Sigmoid colon (tissue), 7 donors: ENCODE results near the gene GLB1L3. TPM values are rescaled to one million over a fixed set of nuclear protein-coding genes. Genes with fewer than 3 reads are reported as not detected.
"Not testable (repeated sequence)": the region's sequence is repeated elsewhere in the genome, so short reads cannot be mapped to it uniquely, and the experiment has no call there.

Experiments
- DNase-seq: peaks from one replicate; pipeline ENCODE4 v3.0.0-alpha.2; 2019
- H3K27ac ChIP-seq, 4 donors: fragments of 200-600 bp; sonication (generic); one replicate each; pipeline ENCODE4 v1.5.1; 2016 to 2019; ENCODE audit warnings: mild to moderate bottlenecking in 1 of 4
- H3K27me3 ChIP-seq, 3 donors: fragments of 200-600 bp; sonication (generic); one replicate each; pipeline ENCODE4 v1.5.1; 2019; ENCODE audit warnings: mild to moderate bottlenecking in 1 of 3
- H3K36me3 ChIP-seq, 4 donors: fragments of 200-600 bp; sonication (generic); one replicate each; pipeline ENCODE4 v1.5.1; 2016 to 2019
- H3K4me1 ChIP-seq, 4 donors: fragments of 200-600 bp; sonication (generic); one replicate each; pipeline ENCODE4 v1.5.1; 2017 to 2019
- H3K4me3 ChIP-seq, 4 donors: fragments of 200-600 bp; sonication (generic); one replicate each; pipeline ENCODE4 v1.5.1; 2017 to 2019; ENCODE audit warnings: mild to moderate bottlenecking in 2 of 4, moderate library complexity in 1 of 4
- H3K9me3 ChIP-seq, 4 donors: fragments of 200-600 bp in 3 of 4; sonication (generic) in 3 of 4; one replicate each; pipeline versions ENCODE4 v1.5.1 to v1.6.1; 2013 to 2019
- CTCF ChIP-seq, 4 experiments: fragments of 450-650 bp in 3 of 4; fragments of 200-600 bp in 1 of 4; IDR thresholded peaks; one replicate each; pipeline ENCODE4 v1.5.1; 2016 to 2019; ENCODE audit warnings: antibody characterized with exemption in 4 of 4, mild to moderate bottlenecking in 3 of 4, moderate library complexity in 2 of 4
- EP300 ChIP-seq, 4 donors: sonication (generic); formaldehyde crosslinking; IDR thresholded peaks; one replicate each; pipeline ENCODE4 v1.6.1; 2017; ENCODE audit warnings: antibody characterized with exemption in 4 of 4
- POLR2A ChIP-seq, 2 donors: fragments of 450-650 bp; IDR thresholded peaks; one replicate each; pipeline ENCODE4 v1.6.1; 2016; ENCODE audit warnings: antibody characterized with exemption in 2 of 2, mild to moderate bottlenecking in 2 of 2, moderate library complexity in 2 of 2
- POLR2AphosphoS5 ChIP-seq, 4 donors: sonication (generic); formaldehyde crosslinking; IDR thresholded peaks; one replicate each; pipeline ENCODE4 v1.6.1; 2017; ENCODE audit warnings: antibody characterized with exemption in 4 of 4
- WGBS, 2 donors: extraction: QIAGEN DNeasy Blood & Tissue Kit; methylation state at CpG; one replicate each; pipeline ENCODE4 v1.1.7; 2013; 5-methylcytosine and 5-hydroxymethylcytosine counted together
- intact Hi-C: fragments of 100-400 bp; cut with DNase I; formaldehyde crosslinking; loops from one replicate; pipeline ENCODE4 v1.15.1; 2023
- polyA plus RNA-seq, 3 donors: library from polyadenylated mRNA; stranded (reverse); fragments of 200-250 nt; gene quantifications; one replicate each; pipeline ENCODE4 v1.2.3, GENCODE V29; 2013
- total RNA-seq, 4 donors: library from RNA; depleted of rRNA; stranded (reverse); fragments of >200 nt; gene quantifications; one replicate each; pipeline ENCODE4 v1.1.0, GENCODE V29; 2016
- donor health status: healthy with polysubstance abuse.
- donor health status: Bipolar disorder and iron deficiency.
- donor health status: healthy.

GLB1L3 gene
- total and polyA plus RNA-seq, 7 donors: 0.25 to 8.9 (median 1.1) TPM; not detected in 2

DNA sequence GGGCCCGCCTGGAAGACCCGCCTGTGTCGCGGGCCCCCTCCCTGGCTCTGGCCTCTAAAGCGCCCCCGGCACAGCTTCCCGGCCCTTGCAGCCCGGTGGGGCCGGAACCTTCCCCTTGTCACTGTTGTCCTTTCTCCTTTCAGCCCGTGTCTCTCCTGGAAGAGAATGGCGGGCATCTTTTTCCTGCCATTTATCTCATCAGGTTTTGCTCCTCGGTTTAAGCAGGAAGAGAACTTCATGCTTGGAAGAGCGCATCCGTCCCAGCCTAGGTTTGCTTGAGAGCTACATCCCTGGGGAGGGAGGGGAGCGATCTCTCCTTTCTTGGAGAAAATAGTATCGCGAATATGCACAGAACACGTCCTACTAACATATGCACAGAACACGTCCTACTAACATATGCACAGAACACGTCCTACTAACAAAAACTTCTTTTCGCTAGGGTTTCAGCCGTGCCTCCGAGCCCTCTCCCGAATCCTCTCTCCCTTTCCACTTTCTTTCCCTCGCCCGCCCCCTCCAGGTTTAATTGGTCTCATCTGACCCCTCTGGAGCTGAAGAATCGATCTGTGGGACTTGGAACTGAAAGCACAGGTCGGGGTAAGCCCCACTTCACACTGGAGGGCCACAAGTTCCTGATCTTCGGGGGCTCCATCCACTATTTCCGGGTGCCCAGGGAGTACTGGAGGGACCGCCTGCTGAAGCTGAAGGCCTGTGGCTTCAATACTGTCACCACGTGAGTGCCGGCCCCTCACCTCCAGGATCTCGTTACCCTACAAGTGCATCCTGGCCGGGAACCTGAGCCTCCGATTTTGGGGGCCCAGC, 1.2 kb downstream of the GLB1L3 start:
- Histone ChIP-seq H3K4me3 (peak overlapping the region in 3 of 4 donors; percentile 37 to 45 (median 40)), H3K27me3 (peaks cover 38 to 64% (median 61%) of the 10 kb centered on the region in 3 donors), H3K4me1 (peaks cover 0 to 23% (median 18%) of the 10 kb centered on the region in 4 donors), H3K36me3 (no peaks in the 10 kb centered on the region), H3K27ac (no peak overlapping the region), H3K9me3 (no peaks in the 10 kb centered on the region)
- intact Hi-C loops: loop anchor here (5.0 kb wide), 1 partner anchor 55 kb away; the partner anchor contains the start of gene GLB1L2
- TF ChIP-seq POLR2A (IDR thresholded peaks at IDR 0.05) (no peak), POLR2AphosphoS5 (IDR thresholded peaks at IDR 0.05) (no peak), EP300 (IDR thresholded peaks at IDR 0.05) (no peak), CTCF (IDR thresholded peaks at IDR 0.05) (no peak)
- 20 to 24% methylated on average over 36 of the region's 36 CpGs for WGBS, 2 donors
- no peak for DNase-seq

DNA sequence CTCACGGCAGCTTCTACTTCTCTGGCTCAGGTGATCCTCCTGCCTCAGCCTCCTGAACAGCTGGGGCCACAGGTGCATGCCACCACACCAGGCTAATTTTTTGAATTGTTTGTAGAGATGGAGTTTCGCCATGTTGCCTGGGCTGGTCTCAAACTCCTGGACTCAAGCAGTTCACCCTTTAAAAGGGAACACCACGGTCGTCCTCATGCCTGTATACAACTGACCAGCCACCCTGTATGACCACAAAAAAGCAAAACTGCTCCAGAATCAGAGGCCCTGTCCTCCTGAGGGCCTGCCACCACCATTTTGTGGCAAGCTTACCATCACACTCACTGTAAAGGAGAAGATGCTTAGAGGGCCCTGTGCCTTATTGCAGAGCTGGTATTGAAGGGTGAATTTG, 2.2 kb downstream of the GLB1L3 start:
- H3K27ac ChIP-seq: no peak overlapping the region
- no peaks in the 10 kb centered on the region for H3K36me3 ChIP-seq
- no peak for DNase-seq
- TF ChIP-seq CTCF (IDR thresholded peaks at IDR 0.05) (no peak), POLR2AphosphoS5 (IDR thresholded peaks at IDR 0.05) (no peak), POLR2A (IDR thresholded peaks at IDR 0.05) (no peak), EP300 (IDR thresholded peaks at IDR 0.05) (no peak)
- peaks cover 0 to 23% (median 18%) of the 10 kb centered on the region in 4 donors for H3K4me1 ChIP-seq
- 94% methylated on average over 4 of the region's 4 CpGs for WGBS, 2 donors
- H3K9me3 ChIP-seq: no peaks in the 10 kb centered on the region
- intact Hi-C loops: loop anchor here (5.0 kb wide), 1 partner anchor 54 kb away; the partner anchor contains the start of gene GLB1L2
- no peak overlapping the region for H3K4me3 ChIP-seq
- H3K27me3 ChIP-seq: peaks cover 31 to 54% (median 51%) of the 10 kb centered on the region in 3 donors

- H3K4me3 ChIP-seq, H3K9me3 ChIP-seq, H3K27ac ChIP-seq, DNase-seq, intact Hi-C loops, H3K36me3 ChIP-seq, H3K4me1 ChIP-seq: not testable (repeated sequence)
- 82 to 93% methylated on average over 16 of the region's 17 CpGs for WGBS, 2 donors
- H3K27me3 ChIP-seq: peaks cover 10 to 21% (median 18%) of the 10 kb centered on the region in 3 donors
These were observed 5.5 kb downstream of the GLB1L3 start for GRCh38 chr11:134281635-134282034.

DNA sequence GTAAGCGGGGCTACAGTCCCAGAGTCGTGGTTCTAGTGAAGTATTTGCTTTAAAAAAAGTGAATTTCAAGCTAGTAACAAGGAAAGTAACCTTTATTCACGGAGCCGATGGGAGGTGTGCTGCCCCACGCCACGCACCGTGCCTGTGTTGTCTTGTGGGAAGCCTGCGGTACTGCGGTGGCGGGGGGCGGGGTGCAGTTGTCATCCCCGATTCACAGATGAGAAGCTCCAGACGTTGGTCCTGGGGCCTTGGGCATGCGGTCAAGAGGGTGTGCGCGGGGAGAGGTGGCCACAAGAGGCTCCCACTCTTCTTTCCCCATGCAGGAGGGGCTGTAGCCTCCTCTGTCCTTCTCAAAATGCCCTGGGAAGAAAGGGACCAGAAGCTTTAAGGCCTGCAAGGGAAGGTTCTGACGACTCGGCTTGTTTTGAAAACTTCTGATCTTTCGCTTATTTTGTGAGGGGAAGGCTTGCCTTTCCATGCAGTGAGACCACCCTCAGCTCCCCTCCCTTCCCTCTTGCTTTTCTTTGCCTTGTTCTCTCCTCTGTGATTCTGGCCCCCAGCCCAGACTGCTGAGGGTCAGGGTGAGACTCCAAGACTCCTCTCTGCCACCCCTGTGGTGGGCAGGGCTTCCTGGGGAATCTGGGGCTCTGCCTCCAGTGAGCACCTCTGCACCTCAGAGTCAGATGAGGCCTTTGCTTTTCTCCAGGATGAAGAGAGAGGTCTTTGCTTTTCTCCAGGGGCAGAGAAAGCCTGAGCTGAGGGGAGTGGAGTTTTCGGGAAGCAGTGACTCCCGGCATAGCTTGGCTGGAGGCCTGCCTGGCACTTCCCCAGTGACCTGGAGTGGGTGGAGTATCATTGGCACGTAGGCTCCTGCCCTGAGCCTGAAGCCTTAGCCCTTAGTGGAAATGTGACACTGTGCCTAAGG, 6.2 kb downstream of the GLB1L3 start:
- Histone ChIP-seq H3K9me3 (no peaks in the 10 kb centered on the region), H3K4me3 (no peak overlapping the region), H3K27ac (no peak overlapping the region), H3K4me1 (peaks cover 0 to 1% (median 0%) of the 10 kb centered on the region in 4 donors), H3K27me3 (peaks cover 2 to 14% (median 11%) of the 10 kb centered on the region in 3 donors), H3K36me3 (no peaks in the 10 kb centered on the region)
- intact Hi-C loops: no loop called here
- TF ChIP-seq EP300 (IDR thresholded peaks at IDR 0.05) (no peak), POLR2A (IDR thresholded peaks at IDR 0.05) (no peak), CTCF (IDR thresholded peaks at IDR 0.05) (no peak), POLR2AphosphoS5 (IDR thresholded peaks at IDR 0.05) (no peak)
- no peak for DNase-seq
- WGBS, 2 donors: 83 to 86% methylated on average over 22 of the region's 22 CpGs
